ENCODE data around the gene TEKT1. TPM values are rescaled to one million over a fixed set of nuclear protein-coding genes. Genes with fewer than 3 reads are reported as not detected.

Gene TEKT1
- total RNA-seq (2022; extraction: Qiagen RNA extraction), result 0.07 to 0.24 TPM (median 0.18 TPM) in 3 of 5 replicates, not detected in the others

GRCh38 chr17:6831661-6832263 lies at the start of gene TEKT1:
Gene TEKT1 (minus strand): TSS chr17:6831729. CDS start chr17:6830376, 1,353 bp downstream.

GRCh38 chr17:6775871-6776405 lies 55.6 kb downstream of the TEKT1 start, which contains the start of gene FBXO39:
Gene FBXO39 (plus strand): TSS chr17:6776215. CDS start chr17:6779869, 3,654 bp downstream.

GRCh38 chr17:6755731-6756184 lies 75.8 kb downstream of the TEKT1 start, which contains the start of gene XAF1:
Gene XAF1 (plus strand): TSS chr17:6756046. CDS start chr17:6756079, 33 bp downstream.

Other genes starting within 250 kb of the TEKT1 start
- gene KIAA0753, start 191.0 kb downstream of the TEKT1 start, total RNA-seq (2022; extraction: Qiagen RNA extraction), result 18.9 to 20.5 TPM (median 19.5 TPM) in 5 replicates
- 406 to 462 TPM (median 437 TPM) in 5 replicates for gene TXNDC17, start 190.7 kb downstream of the TEKT1 start, total RNA-seq (2022; extraction: Qiagen RNA extraction)
- 21.4 to 40.1 TPM (median 30.8 TPM) in 5 replicates for gene MED31, start 180.1 kb downstream of the TEKT1 start, total RNA-seq (2022; extraction: Qiagen RNA extraction)
- gene C17orf100, start 180.0 kb downstream of the TEKT1 start, total RNA-seq (2022; extraction: Qiagen RNA extraction), result 2.4 to 3.3 TPM (median 3.0 TPM) in 5 replicates
- gene SLC13A5, start 118.4 kb downstream of the TEKT1 start, total RNA-seq (2022; extraction: Qiagen RNA extraction), result 0.10 to 0.37 TPM (median 0.16 TPM) in 5 replicates
- gene XAF1, start 75.7 kb downstream of the TEKT1 start, total RNA-seq (2022; extraction: Qiagen RNA extraction), result 0.06 to 0.16 TPM in 2 of 5 replicates, not detected in the others
- not detected in 5 replicates for gene FBXO39, start 55.5 kb downstream of the TEKT1 start, total RNA-seq (2022; extraction: Qiagen RNA extraction)
- not detected in 5 replicates for gene ALOX12, start 164.3 kb upstream of the TEKT1 start, total RNA-seq (2022; extraction: Qiagen RNA extraction)
- 448 to 548 TPM (median 468 TPM) in 5 replicates for gene RNASEK, start 180.9 kb upstream of the TEKT1 start, total RNA-seq (2022; extraction: Qiagen RNA extraction)
- not detected in 5 replicates for gene BCL6B, start 191.3 kb upstream of the TEKT1 start, total RNA-seq (2022; extraction: Qiagen RNA extraction)
- 9.2 to 12.9 TPM (median 11.3 TPM) in 5 replicates for gene SLC16A13, start 204.3 kb upstream of the TEKT1 start, total RNA-seq (2022; extraction: Qiagen RNA extraction)
- gene SLC16A11, start 212.4 kb upstream of the TEKT1 start, total RNA-seq (2022; extraction: Qiagen RNA extraction), result not detected in 5 replicates
- not detected in 5 replicates for gene CLEC10A, start 248.5 kb upstream of the TEKT1 start, total RNA-seq (2022; extraction: Qiagen RNA extraction)

All from A549 treated with CORT108297 at 1 μM for 4 hours (cell line).